T-helper 2 cell treated with Interferon-gamma antibody and Interleukin-4, amounts not matched to agents 5 μg/mL and 100 μg/mL, for 36 hours (primary cell): ENCODE data around the gene KLHL36.
"Not testable (repeated sequence)": the region's sequence is repeated elsewhere in the genome, so short reads cannot be mapped to it uniquely, and the experiment has no call there.

Experiments used
- DNase-seq: peaks from one replicate; pipeline ENCODE4 v3.0.0; 2021; ENCODE audit warnings: low spot score
- H3K27ac Mint-ChIP-seq: one replicate; pipeline ENCODE4 v1.8.0; 2021; ENCODE audit warnings: mild to moderate bottlenecking, mixed read lengths
- H3K27me3 Mint-ChIP-seq: one replicate; pipeline ENCODE4 v1.8.0; 2021; ENCODE audit warnings: low read depth, mixed read lengths
- H3K36me3 Mint-ChIP-seq: one replicate; pipeline ENCODE4 v1.8.0; 2021; ENCODE audit warnings: low read depth, mixed read lengths
- H3K4me1 Mint-ChIP-seq: one replicate; pipeline ENCODE4 v1.8.0; 2021; ENCODE audit warnings: low read depth, mixed read lengths
- H3K4me3 Mint-ChIP-seq: one replicate; pipeline ENCODE4 v1.8.0; 2022; ENCODE audit warnings: mild to moderate bottlenecking, moderate library complexity, mixed read lengths
- H3K9me3 Mint-ChIP-seq: one replicate; pipeline ENCODE4 v1.8.0; 2021; ENCODE audit warnings: mixed read lengths

The KLHL36 gene

GRCh38 chr16:84677849-84678248 is 29.5 kb downstream of the KLHL36 start:
- no peak overlapping the region for H3K27ac Mint-ChIP-seq
- H3K27me3 Mint-ChIP-seq: peaks cover 32% of the 10 kb centered on the region
- no peaks in the 10 kb centered on the region for H3K4me1 Mint-ChIP-seq
- DNase-seq: no peak
- no peak overlapping the region for H3K4me3 Mint-ChIP-seq
- no peaks in the 10 kb centered on the region for H3K36me3 Mint-ChIP-seq
- H3K9me3 Mint-ChIP-seq: no peaks in the 10 kb centered on the region

GRCh38 chr16:84678541-84678940 is 30.2 kb downstream of the KLHL36 start:
- Mint-ChIP-seq H3K27me3 (peaks cover 33% of the 10 kb centered on the region), H3K4me3 (no peak overlapping the region), H3K27ac (no peak overlapping the region), H3K9me3 (no peaks in the 10 kb centered on the region), H3K4me1 (no peaks in the 10 kb centered on the region), H3K36me3 (no peaks in the 10 kb centered on the region)
- no peak for DNase-seq

GRCh38 chr16:84680165-84680842 is 32.0 kb downstream of the KLHL36 start:
- Mint-ChIP-seq H3K9me3 (no peaks in the 10 kb centered on the region), H3K4me3 (no peak overlapping the region), H3K36me3 (no peaks in the 10 kb centered on the region), H3K4me1 (no peaks in the 10 kb centered on the region), H3K27ac (no peak overlapping the region), H3K27me3 (peaks cover 47% of the 10 kb centered on the region)
- DNase-seq: no peak

- Mint-ChIP-seq H3K4me1 (no peaks in the 10 kb centered on the region), H3K9me3 (no peaks in the 10 kb centered on the region), H3K36me3 (no peaks in the 10 kb centered on the region), H3K27me3 (peaks cover 47% of the 10 kb centered on the region), H3K4me3 (no peak overlapping the region), H3K27ac (no peak overlapping the region)
- DNase-seq: no peak
Observed at GRCh38 chr16:84680843-84681629, 32.7 kb downstream of the KLHL36 start.

GRCh38 chr16:84683691-84684591 is 35.6 kb downstream of the KLHL36 start:
- peaks cover 9% of the 10 kb centered on the region for H3K4me1 Mint-ChIP-seq
- no peaks in the 10 kb centered on the region for H3K36me3 Mint-ChIP-seq
- H3K9me3 Mint-ChIP-seq: peaks cover 9% of the 10 kb centered on the region
- no peak overlapping the region for H3K4me3 Mint-ChIP-seq
- H3K27me3 Mint-ChIP-seq: peaks cover 35% of the 10 kb centered on the region
- DNase-seq: no peak
- no peak overlapping the region for H3K27ac Mint-ChIP-seq

- peaks cover 9% of the 10 kb centered on the region for H3K9me3 Mint-ChIP-seq
- H3K4me3 Mint-ChIP-seq: no peak overlapping the region
- H3K36me3 Mint-ChIP-seq: no peaks in the 10 kb centered on the region
- H3K27ac Mint-ChIP-seq: no peak overlapping the region
- peaks cover 9% of the 10 kb centered on the region for H3K4me1 Mint-ChIP-seq
- H3K27me3 Mint-ChIP-seq: peaks cover 37% of the 10 kb centered on the region
- no peak for DNase-seq
Observed at GRCh38 chr16:84684592-84684965, 36.3 kb downstream of the KLHL36 start.

- H3K27me3 Mint-ChIP-seq: peaks cover 36% of the 10 kb centered on the region
- H3K4me1 Mint-ChIP-seq: peaks cover 9% of the 10 kb centered on the region
- no peak overlapping the region for H3K4me3 Mint-ChIP-seq
- H3K27ac Mint-ChIP-seq: no peak overlapping the region
- H3K36me3 Mint-ChIP-seq: no peaks in the 10 kb centered on the region
- peaks cover 9% of the 10 kb centered on the region for H3K9me3 Mint-ChIP-seq
- no peak for DNase-seq
Observed at GRCh38 chr16:84685210-84685609, 36.9 kb downstream of the KLHL36 start.

- Mint-ChIP-seq H3K9me3 (peaks cover 9% of the 10 kb centered on the region), H3K27ac (no peak overlapping the region), H3K36me3 (no peaks in the 10 kb centered on the region), H3K27me3 (peaks cover 25% of the 10 kb centered on the region), H3K4me1 (peaks cover 9% of the 10 kb centered on the region), H3K4me3 (no peak overlapping the region)
- DNase-seq: no peak
Observed at GRCh38 chr16:84686707-84687298, 38.5 kb downstream of the KLHL36 start.

GRCh38 chr16:84687715-84688114 is 39.4 kb downstream of the KLHL36 start:
- Mint-ChIP-seq H3K36me3 (no peaks in the 10 kb centered on the region), H3K27ac (no peak overlapping the region), H3K4me1 (peaks cover 14% of the 10 kb centered on the region), H3K9me3 (peaks cover 9% of the 10 kb centered on the region), H3K4me3 (no peak overlapping the region), H3K27me3 (peaks cover 22% of the 10 kb centered on the region)
- DNase-seq: no peak

- H3K4me3 Mint-ChIP-seq, H3K36me3 Mint-ChIP-seq, H3K9me3 Mint-ChIP-seq, H3K27ac Mint-ChIP-seq, DNase-seq: not testable (repeated sequence)
- Mint-ChIP-seq H3K27me3 (peaks cover 22% of the 10 kb centered on the region), H3K4me1 (peaks cover 16% of the 10 kb centered on the region)
Observed at GRCh38 chr16:84688163-84688562, 39.9 kb downstream of the KLHL36 start.

- no peaks in the 10 kb centered on the region for H3K36me3 Mint-ChIP-seq
- no peak overlapping the region for H3K27ac Mint-ChIP-seq
- H3K27me3 Mint-ChIP-seq: peaks cover 19% of the 10 kb centered on the region
- no peak overlapping the region for H3K4me3 Mint-ChIP-seq
- DNase-seq: no peak
- peaks cover 16% of the 10 kb centered on the region for H3K4me1 Mint-ChIP-seq
- peaks cover 9% of the 10 kb centered on the region for H3K9me3 Mint-ChIP-seq
Observed at GRCh38 chr16:84689111-84689510, 40.8 kb downstream of the KLHL36 start.

GRCh38 chr16:84690088-84690819 is 41.9 kb downstream of the KLHL36 start:
- peaks cover 16% of the 10 kb centered on the region for H3K4me1 Mint-ChIP-seq
- H3K27ac Mint-ChIP-seq: no peak overlapping the region
- peaks cover 8% of the 10 kb centered on the region for H3K27me3 Mint-ChIP-seq

More at GRCh38 chr16:84690088-84690819, 41.9 kb downstream of the KLHL36 start:
- H3K9me3 Mint-ChIP-seq: peaks cover 9% of the 10 kb centered on the region
- H3K4me3 Mint-ChIP-seq: no peak overlapping the region
- DNase-seq: no peak
- no peaks in the 10 kb centered on the region for H3K36me3 Mint-ChIP-seq
